Endothelial cell of umbilical vein (primary cell): ENCODE data around the gene DPP10. TPM values are rescaled to one million over a fixed set of nuclear protein-coding genes. Genes with fewer than 3 reads are reported as not detected.

Source experiments
- BruUV-seq: library from RNA; stranded (reverse); fragments of 400-500 nt; replicated peaks from 2 replicates; lab custom pipeline; 2021; lab: Mats Ljungman, UMichigan
- CTCF ChIA-PET: fragments of 300-600, 350-600 bp; sonication (Branson Sonifier 250); formaldehyde crosslinking; loops from one replicate; lab custom pipeline; 2021; ENCODE audit warnings: antibody characterized with exemption, inconsistent platforms; lab: Charles Lee
- POLR2A ChIA-PET: fragments of 300-600, 350-600 bp; sonication (Branson Sonifier 250); formaldehyde crosslinking; loops from one replicate; lab custom pipeline; 2021; ENCODE audit warnings: antibody characterized with exemption, inconsistent platforms; lab: Charles Lee
- DNase-seq: peaks from one replicate; pipeline ENCODE4 v3.0.0-alpha.2; 2011; ENCODE audit warnings: low read depth, low spot score
- FAIRE-seq: peaks from 2 replicates; lab custom pipeline; 2011; peaks lifted over from hg19 to GRCh38; lab: Jason Lieb, UNC
- H2AFZ ChIP-seq: 2 replicates; pipeline ENCODE4 v1.6.0; 2012; ENCODE audit warnings: low read depth, low read length, control low read depth, inconsistent platforms
- H3K27ac ChIP-seq: 2 replicates; pipeline ENCODE4 v1.5.1; 2011; ENCODE audit warnings: low read depth, mild to moderate bottlenecking, control low read depth, low read length, moderate library complexity; ENCODE audit not compliant: insufficient read depth
- H3K27me3 ChIP-seq, 2 experiments: 2 replicates each; pipeline versions ENCODE4 v1.6.0 to v1.6.1; 2011; ENCODE audit warnings: low read length in 2 of 2, mixed read lengths in 1 of 2; ENCODE audit not compliant: control insufficient read depth in 2 of 2, insufficient read depth in 2 of 2
- H3K36me3 ChIP-seq, 2 experiments: 2 replicates in 1 of 2; 3 replicates in 1 of 2; pipeline ENCODE4 v1.5.1; 2011; ENCODE audit warnings: low read length in 2 of 2, mild to moderate bottlenecking in 1 of 2, moderate library complexity in 1 of 2; ENCODE audit not compliant: control insufficient read depth in 2 of 2, insufficient read depth in 2 of 2; ENCODE audit errors: extremely low read depth in 1 of 2
- H3K4me1 ChIP-seq: 3 replicates; pipeline ENCODE4 v1.5.1; 2011; ENCODE audit warnings: mild to moderate bottlenecking, low read length; ENCODE audit not compliant: control insufficient read depth, insufficient read depth; ENCODE audit errors: extremely low read depth
- H3K4me2 ChIP-seq: 2 replicates; pipeline ENCODE4 v1.6.1; 2011; ENCODE audit warnings: low read length, control low read depth, mixed read lengths; ENCODE audit not compliant: insufficient read depth
- H3K4me3 ChIP-seq, 3 experiments: fragments of 200-600 bp in 1 of 3; sonication (generic), shearing (Covaris generic) in 1 of 3; replicated peaks in 1 of 3; 2 replicates each; pipeline ENCODE4 v1.5.1; 2011 to 2016; ENCODE audit warnings: control low read depth in 3 of 3, low read length in 3 of 3, mild to moderate bottlenecking in 2 of 3, inconsistent platforms in 1 of 3, low read depth in 1 of 3, moderate library complexity in 1 of 3; ENCODE audit not compliant: insufficient read depth in 1 of 3
- H3K79me2 ChIP-seq: 2 replicates; pipeline ENCODE4 v1.6.0; 2012; ENCODE audit warnings: low read length, inconsistent platforms; ENCODE audit not compliant: control insufficient read depth, insufficient read depth
- H3K9ac ChIP-seq: replicated peaks from 2 replicates; pipeline ENCODE3; 2011; ENCODE audit warnings: low read length, control low read depth; ENCODE audit not compliant: insufficient read depth; ENCODE audit errors: extremely low read depth
- H3K9me1 ChIP-seq: replicated peaks from 3 replicates; pipeline ENCODE4 v1.6.0; 2011; ENCODE audit warnings: mild to moderate bottlenecking, low read length; ENCODE audit not compliant: control insufficient read depth, insufficient read depth; ENCODE audit errors: extremely low read depth
- H3K9me3 ChIP-seq: replicated peaks from 2 replicates; pipeline ENCODE4 v1.5.1; 2012; ENCODE audit warnings: low read length, inconsistent platforms; ENCODE audit not compliant: control insufficient read depth, insufficient read depth
- H4K20me1 ChIP-seq: replicated peaks from 2 replicates; pipeline ENCODE3; 2011; ENCODE audit warnings: mild to moderate bottlenecking, low read length; ENCODE audit not compliant: control insufficient read depth, insufficient read depth; ENCODE audit errors: extremely low read depth
- CTCF ChIP-seq, 2 donors: IDR thresholded peaks; 1 replicate in 1 of 2; 2 replicates in 1 of 2; pipeline ENCODE4 v1.5.1; 2011; ENCODE audit warnings: low read length in 2 of 2, mild to moderate bottlenecking in 2 of 2, moderate library complexity in 2 of 2, control low read depth in 1 of 2, inconsistent platforms in 1 of 2, low read depth in 1 of 2; ENCODE audit not compliant: insufficient read depth in 1 of 2; ENCODE audit errors: extremely low read depth in 1 of 2
- EZH2 ChIP-seq: IDR thresholded peaks from 2 replicates; pipeline ENCODE4 v1.6.1; 2012; ENCODE audit warnings: borderline replicate concordance, low read depth, mild to moderate bottlenecking, moderate library complexity, low read length, inconsistent platforms; ENCODE audit not compliant: severe bottlenecking
- FOS ChIP-seq: IDR thresholded peaks from 2 replicates; pipeline ENCODE4 v1.6.1; 2011; ENCODE audit warnings: mild to moderate bottlenecking, low read length, moderate library complexity, borderline replicate concordance; ENCODE audit not compliant: insufficient read depth
- GATA2 ChIP-seq: IDR thresholded peaks from 2 replicates; pipeline ENCODE4 v1.7.0; 2011; ENCODE audit warnings: low read depth, mild to moderate bottlenecking, moderate library complexity, mixed read lengths, low read length; ENCODE audit not compliant: insufficient read length, insufficient read depth
- MAX ChIP-seq: IDR thresholded peaks from 2 replicates; pipeline ENCODE4 v1.6.1; 2011; ENCODE audit not compliant: insufficient read depth, insufficient read length
- MYC ChIP-seq: IDR thresholded peaks from one replicate; pipeline ENCODE4 v1.6.1; 2011; ENCODE audit warnings: mild to moderate bottlenecking, low read depth, low read length
- POLR2A ChIP-seq: IDR thresholded peaks from 2 replicates; pipeline ENCODE4 v1.6.1; 2012; ENCODE audit warnings: low read depth, mild to moderate bottlenecking, control low read depth, low read length
- POLR2AphosphoS5 ChIP-seq: IDR thresholded peaks from 2 replicates; pipeline ENCODE4 v1.6.1; 2012; ENCODE audit warnings: low read depth, mild to moderate bottlenecking, control low read depth, low read length, moderate library complexity; ENCODE audit not compliant: insufficient read depth
- dilution Hi-C: fragments of 300-500 bp; cut with MboI; formaldehyde crosslinking; loops from one replicate; pipeline ENCODE4 v1.15.0; 2019; ENCODE audit warnings: low sequenced_read_pairs; ENCODE audit not compliant: extremely low pct_ligation_motif_present
- intact Hi-C: fragments of 100-400 bp; cut with micrococcal nuclease; formaldehyde crosslinking; loops from one replicate; pipeline ENCODE4 v1.10.0; 2022
- polyA plus RNA-seq, 4 experiments: library from polyadenylated mRNA; depleted of rRNA in 3 of 4; stranded (reverse) in 3 of 4; unstranded in 1 of 4; fragments of >200 nt; gene quantifications; 2 replicates each; pipeline versions ENCODE4 v1.2.1 to v1.2.3, GENCODE V29; 2011 to 2012; ENCODE audit warnings: missing spikeins in 1 of 4
- total RNA-seq: library from RNA; stranded (reverse); gene quantifications from 2 replicates; pipeline ENCODE4 v1.2.3, GENCODE V29; 2021

The DPP10 gene
- total and polyA plus RNA-seq, 2 donors (not counting 3 experiments of a cell fraction or from before 2014, with no cell fraction given): not detected

GRCh38 chr2:115529627-115530026 lies 1087.2 kb downstream of the DPP10 start:
- CTCF ChIA-PET: no interaction called here
- Histone ChIP-seq H3K9ac (no peak overlapping the region), H4K20me1 (no peaks in the 10 kb centered on the region), H3K79me2 (no peaks in the 10 kb centered on the region), H3K27me3 (no peaks in the 10 kb centered on the region), H3K4me2 (no peak overlapping the region), H2AFZ (no peak overlapping the region), H3K9me1 (no peaks in the 10 kb centered on the region), H3K4me3 (no peak overlapping the region), H3K9me3 (no peaks in the 10 kb centered on the region), H3K27ac (no peak overlapping the region), H3K4me1 (no peaks in the 10 kb centered on the region), H3K36me3 (no peaks in the 10 kb centered on the region)
- no TSS peak for BruUV-seq
- intact Hi-C loops (no loop called here), dilution Hi-C loops (no loop called here)
- FAIRE-seq (no peak), DNase-seq (no peak)
- TF ChIP-seq POLR2A (no peak), FOS (no peak), CTCF (IDR thresholded peaks at IDR 0.05; ENCODE audit: extremely low read depth in 1 of 2, insufficient read depth in 1 of 2, low read depth in 1 of 2, low read length in 2 of 2) (no peak), POLR2AphosphoS5 (no peak), GATA2 (no peak), MYC (no peak), MAX (no peak), EZH2 (no peak)
- POLR2A ChIA-PET: no interaction called here
